GM12801 (cell line): ENCODE measurements around the gene TMCO5A.

Experiments used
- TF ChIP-seq, protein P1 (sequence below): IDR thresholded peaks from one replicate; pipeline ENCODE4 v1.5.1; 2011; ENCODE audit warnings: control low read depth; ENCODE audit not compliant: insufficient read length; ENCODE audit errors: extremely low read depth

The TMCO5A gene

DNA sequence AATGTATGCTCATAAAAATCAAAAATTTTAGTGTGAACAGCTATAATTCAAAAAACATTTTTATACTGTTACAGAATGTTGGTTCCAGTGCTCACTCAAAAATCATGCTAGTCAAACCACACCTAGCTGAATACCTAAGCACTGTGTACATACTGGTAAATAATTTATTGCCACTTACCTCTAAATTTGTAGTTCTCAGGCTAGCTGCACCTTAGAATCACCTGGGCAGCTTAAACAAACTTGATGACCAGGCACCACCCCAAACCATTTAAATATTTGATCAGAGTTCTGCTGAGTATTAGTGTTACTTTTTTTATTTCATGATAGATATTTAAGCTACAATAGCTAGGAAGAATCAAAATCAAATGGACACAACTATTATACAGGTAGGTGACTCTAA lies 32.3 kb upstream of the TMCO5A start:
- TF ChIP-seq, protein P1, sequence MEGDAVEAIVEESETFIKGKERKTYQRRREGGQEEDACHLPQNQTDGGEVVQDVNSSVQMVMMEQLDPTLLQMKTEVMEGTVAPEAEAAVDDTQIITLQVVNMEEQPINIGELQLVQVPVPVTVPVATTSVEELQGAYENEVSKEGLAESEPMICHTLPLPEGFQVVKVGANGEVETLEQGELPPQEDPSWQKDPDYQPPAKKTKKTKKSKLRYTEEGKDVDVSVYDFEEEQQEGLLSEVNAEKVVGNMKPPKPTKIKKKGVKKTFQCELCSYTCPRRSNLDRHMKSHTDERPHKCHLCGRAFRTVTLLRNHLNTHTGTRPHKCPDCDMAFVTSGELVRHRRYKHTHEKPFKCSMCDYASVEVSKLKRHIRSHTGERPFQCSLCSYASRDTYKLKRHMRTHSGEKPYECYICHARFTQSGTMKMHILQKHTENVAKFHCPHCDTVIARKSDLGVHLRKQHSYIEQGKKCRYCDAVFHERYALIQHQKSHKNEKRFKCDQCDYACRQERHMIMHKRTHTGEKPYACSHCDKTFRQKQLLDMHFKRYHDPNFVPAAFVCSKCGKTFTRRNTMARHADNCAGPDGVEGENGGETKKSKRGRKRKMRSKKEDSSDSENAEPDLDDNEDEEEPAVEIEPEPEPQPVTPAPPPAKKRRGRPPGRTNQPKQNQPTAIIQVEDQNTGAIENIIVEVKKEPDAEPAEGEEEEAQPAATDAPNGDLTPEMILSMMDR: no peak

DNA sequence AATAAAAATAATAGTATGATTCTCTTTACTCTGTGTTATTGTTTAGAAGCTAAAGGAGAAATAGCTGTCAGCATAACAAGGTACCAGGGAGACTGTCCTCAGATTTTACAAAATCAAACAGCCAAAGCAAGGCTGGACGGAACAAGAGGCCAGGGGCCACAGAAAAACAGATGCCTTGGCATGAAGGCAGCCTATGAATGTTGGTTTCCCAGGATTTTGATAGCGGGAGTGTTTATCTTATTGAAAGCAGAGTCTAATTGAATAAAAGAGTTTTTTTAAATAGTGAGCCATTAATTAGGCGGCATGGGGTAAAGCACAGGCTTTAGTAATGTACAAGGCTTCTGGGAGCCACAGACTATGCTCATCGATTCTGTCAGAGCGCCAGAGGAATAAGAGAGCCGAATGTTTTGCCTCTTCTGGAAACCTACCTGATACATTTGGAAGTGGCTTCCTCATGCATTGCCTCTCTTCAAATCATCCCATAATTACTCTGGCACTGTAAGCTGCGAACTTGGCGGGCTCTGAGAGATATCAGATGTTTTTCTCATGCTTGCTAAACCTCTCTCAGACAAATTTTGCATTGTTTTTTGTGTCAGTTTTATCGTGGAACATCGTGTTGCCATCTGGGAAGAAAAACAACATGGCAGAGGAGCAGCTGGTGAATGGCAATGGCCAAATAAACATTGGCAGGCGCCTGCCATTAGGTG lies 30.4 kb upstream of the TMCO5A start:
- TF ChIP-seq, protein P1: no peak

DNA sequence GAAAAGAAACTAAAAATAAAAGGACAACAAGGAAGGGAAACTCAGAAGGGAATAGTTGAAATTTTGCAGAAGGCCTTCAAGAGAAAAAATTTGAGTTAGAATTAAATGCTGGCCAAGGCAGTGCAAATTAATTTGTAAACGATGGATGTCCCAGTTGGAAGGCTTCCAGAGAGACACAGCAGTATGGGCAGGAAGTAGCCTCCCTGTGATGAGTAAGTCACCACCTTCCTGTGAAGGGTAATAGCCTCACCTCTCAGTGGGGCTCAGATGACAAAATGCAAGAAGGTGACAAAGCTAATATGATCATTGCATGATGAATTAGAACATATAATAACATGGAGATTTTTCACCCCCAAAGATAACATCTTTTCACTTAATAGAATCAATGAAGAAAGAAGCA lies 27.3 kb upstream of the TMCO5A start:
- TF ChIP-seq, protein P1: no peak

DNA sequence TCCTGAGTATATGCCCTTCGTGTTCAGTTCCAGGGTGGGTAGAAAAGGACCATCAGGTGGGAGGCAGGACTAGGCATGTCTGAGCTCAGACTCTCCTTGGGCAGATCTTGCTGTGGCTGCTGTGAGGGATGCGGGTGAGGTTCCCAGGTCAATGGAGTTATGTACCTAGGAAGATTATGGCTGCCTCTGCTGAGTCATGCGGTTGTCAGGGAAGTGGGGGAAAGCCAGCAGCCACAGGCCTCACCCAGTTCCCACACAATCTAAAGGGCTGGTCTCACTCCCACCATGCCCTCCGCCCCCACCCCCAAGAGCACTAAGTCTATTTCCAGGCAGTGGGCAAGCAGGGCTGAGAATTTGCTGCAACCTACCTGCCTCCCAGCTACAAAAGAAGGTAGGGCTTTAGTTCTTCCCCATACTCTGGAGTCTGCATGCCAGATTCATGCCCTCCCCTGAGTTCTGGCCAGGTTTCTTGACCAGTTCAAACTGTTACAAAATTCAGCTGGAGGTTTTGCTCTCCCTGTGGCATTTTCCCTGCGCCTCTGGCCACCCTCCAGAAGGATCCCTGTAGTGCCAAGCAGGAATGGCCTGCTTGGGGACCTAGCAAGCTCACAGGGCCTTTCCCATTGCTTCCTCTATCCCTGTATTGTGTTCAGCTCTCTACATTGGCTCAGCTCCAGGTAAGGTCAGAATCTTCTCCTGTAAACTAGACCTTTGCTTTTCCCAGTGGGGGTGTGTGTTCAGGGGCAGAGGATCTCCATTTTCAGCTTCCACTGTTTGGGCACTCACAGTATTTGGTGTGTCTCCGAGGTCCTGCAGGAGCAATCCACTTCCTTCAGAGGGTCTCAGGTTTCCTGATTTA lies 12.7 kb upstream of the TMCO5A start:
- TF ChIP-seq, protein P1: no peak

DNA sequence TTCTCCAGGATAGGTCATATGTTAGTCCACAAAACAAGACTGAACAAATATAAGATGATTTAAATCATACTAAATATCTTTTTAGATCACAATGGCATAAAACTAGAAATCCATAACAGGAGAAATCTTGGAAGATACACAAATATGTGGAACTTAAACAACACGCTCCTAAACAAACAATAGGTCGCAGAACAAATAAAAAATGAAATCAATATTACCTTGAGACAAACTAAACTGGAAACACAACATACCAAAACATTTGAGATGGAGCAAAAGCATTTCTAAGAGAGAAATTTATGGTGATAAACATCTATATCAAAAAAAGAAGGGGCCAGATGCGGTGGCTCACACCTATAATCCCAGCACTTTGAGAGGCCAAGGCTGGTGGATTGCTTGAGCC lies 8.3 kb upstream of the TMCO5A start:
- TF ChIP-seq, protein P1: no peak

DNA sequence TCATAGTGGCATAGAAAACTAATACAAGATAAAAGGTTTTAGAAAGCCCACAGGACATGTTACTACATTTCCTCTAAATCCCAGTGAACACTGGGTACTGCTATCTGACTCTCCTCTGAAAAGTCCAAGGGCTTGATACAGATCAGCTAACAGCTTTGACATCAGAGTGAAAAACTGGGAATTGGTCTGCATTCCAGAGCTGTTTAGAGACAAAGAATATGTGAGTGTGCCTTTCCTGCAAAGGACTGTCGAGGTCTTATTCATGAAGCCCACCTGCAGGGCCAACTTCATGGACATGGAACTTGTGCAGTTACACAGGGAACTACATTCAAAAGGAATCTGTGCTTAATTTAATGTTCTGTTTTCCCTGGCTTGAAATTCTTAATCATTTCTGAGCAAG lies 5.2 kb upstream of the TMCO5A start:
- TF ChIP-seq, protein P1: no peak

DNA sequence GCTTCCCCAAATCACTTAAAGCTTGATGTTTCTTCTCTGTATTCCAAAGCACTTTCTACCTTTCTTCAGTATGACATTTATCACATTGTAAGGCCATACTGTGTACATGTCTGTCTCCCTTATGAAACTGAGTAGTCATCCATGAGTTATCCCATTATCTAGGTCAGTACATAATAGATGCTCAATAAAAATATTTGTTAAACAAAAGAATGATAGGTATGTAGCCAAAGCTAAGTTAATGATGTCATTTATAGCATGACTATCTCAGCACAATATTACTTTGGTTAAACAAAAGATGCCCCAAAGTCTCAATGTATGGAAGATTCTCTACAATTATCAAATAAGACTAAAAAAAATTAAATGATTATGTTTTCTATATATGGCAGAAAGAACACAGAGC lies 3.1 kb upstream of the TMCO5A start:
- TF ChIP-seq, protein P1: no peak
